Vagina (tissue), 2 donors: Measurements from ENCODE around the gene TBC1D22A.

Source experiments
- POLR2A ChIP-seq, 2 donors: fragments of 450-650 bp; IDR thresholded peaks; one replicate each; pipeline ENCODE4 v1.6.1; 2017; ENCODE audit warnings: antibody characterized with exemption in 2 of 2, mild to moderate bottlenecking in 2 of 2, moderate library complexity in 2 of 2
- POLR2AphosphoS5 ChIP-seq, 2 donors: sonication (generic); formaldehyde crosslinking; IDR thresholded peaks; one replicate each; pipeline ENCODE4 v1.9.0; 2017; ENCODE audit warnings: antibody characterized with exemption in 2 of 2, mild to moderate bottlenecking in 2 of 2, low read depth in 1 of 2; ENCODE audit not compliant: insufficient read depth in 1 of 2
- TF ChIP-seq, protein P1 (sequence below), 3 experiments: fragments of 450-650 bp in 2 of 3; fragments of 200-600 bp in 1 of 3; sonication (generic) in 1 of 3; IDR thresholded peaks; one replicate each; pipeline ENCODE4 v1.5.1; 2017 to 2019; ENCODE audit warnings: antibody characterized with exemption in 3 of 3, mild to moderate bottlenecking in 2 of 3, moderate library complexity in 2 of 3

- TF ChIP-seq POLR2AphosphoS5 (IDR thresholded peaks at IDR 0.05; ENCODE audit: insufficient read depth in 1 of 2, low read depth in 1 of 2): no peak
- TF ChIP-seq, protein P1, sequence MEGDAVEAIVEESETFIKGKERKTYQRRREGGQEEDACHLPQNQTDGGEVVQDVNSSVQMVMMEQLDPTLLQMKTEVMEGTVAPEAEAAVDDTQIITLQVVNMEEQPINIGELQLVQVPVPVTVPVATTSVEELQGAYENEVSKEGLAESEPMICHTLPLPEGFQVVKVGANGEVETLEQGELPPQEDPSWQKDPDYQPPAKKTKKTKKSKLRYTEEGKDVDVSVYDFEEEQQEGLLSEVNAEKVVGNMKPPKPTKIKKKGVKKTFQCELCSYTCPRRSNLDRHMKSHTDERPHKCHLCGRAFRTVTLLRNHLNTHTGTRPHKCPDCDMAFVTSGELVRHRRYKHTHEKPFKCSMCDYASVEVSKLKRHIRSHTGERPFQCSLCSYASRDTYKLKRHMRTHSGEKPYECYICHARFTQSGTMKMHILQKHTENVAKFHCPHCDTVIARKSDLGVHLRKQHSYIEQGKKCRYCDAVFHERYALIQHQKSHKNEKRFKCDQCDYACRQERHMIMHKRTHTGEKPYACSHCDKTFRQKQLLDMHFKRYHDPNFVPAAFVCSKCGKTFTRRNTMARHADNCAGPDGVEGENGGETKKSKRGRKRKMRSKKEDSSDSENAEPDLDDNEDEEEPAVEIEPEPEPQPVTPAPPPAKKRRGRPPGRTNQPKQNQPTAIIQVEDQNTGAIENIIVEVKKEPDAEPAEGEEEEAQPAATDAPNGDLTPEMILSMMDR (IDR thresholded peaks at IDR 0.05): no peak
- TF ChIP-seq POLR2A (IDR thresholded peaks at IDR 0.05): no peak
These were observed 391.5 kb downstream of the TBC1D22A start for GRCh38 chr22:47153854-47154525.
